Mononuclear cell (primary cell): Measurements from ENCODE around the gene LY86. TPM values are rescaled to one million over a fixed set of nuclear protein-coding genes. Genes with fewer than 3 reads are reported as not detected.
"Not testable (repeated sequence)": the region's sequence is repeated elsewhere in the genome, so short reads cannot be mapped to it uniquely, and the experiment has no call there.

Experiments used
- H3K27me3 ChIP-seq: 2 replicates; pipeline ENCODE4 v1.6.0; 2011; ENCODE audit warnings: low read length, control low read depth; ENCODE audit not compliant: insufficient read depth
- H3K4me1 ChIP-seq: 2 replicates; pipeline ENCODE4 v1.5.1; 2011; ENCODE audit warnings: mild to moderate bottlenecking, low read length, control low read depth; ENCODE audit not compliant: insufficient read depth
- H3K4me3 ChIP-seq: 2 replicates; pipeline ENCODE4 v1.5.1; 2011; ENCODE audit warnings: mild to moderate bottlenecking, low read length, moderate library complexity
- H3K9me3 ChIP-seq: 2 replicates; pipeline ENCODE4 v1.5.1; 2011; ENCODE audit warnings: low read depth, mild to moderate bottlenecking, control low read depth, low read length
- total RNA-seq: library from RNA; depleted of rRNA; stranded (reverse); fragments of >200 nt; gene quantifications from one replicate; pipeline ENCODE4 v1.2.3, GENCODE V29; 2012

Gene LY86
- total RNA-seq, 1 donor, result 64.5 TPM

- Histone ChIP-seq H3K4me3 (no peak overlapping the region), H3K4me1 (peaks cover 91% of the 10 kb centered on the region), H3K9me3 (no peaks in the 10 kb centered on the region), H3K27me3 (no peaks in the 10 kb centered on the region)
These were observed 69.3 kb downstream of the LY86 start for GRCh38 chr6:6657820-6658217.

GRCh38 chr6:6659600-6660327 is 71.2 kb downstream of the LY86 start:
- Histone ChIP-seq H3K4me1 (peaks cover 81% of the 10 kb centered on the region), H3K4me3 (no peak overlapping the region)

GRCh38 chr6:6660339-6661045 is 72.0 kb downstream of the LY86 start:
- peaks cover 74% of the 10 kb centered on the region for H3K4me1 ChIP-seq

More at GRCh38 chr6:6659600-6660327, 71.2 kb downstream of the LY86 start:
- Histone ChIP-seq H3K9me3 (no peaks in the 10 kb centered on the region), H3K27me3 (no peaks in the 10 kb centered on the region)

GRCh38 chr6:6661191-6661590 is 72.7 kb downstream of the LY86 start:
- no peaks in the 10 kb centered on the region for H3K9me3 ChIP-seq
- peaks cover 68% of the 10 kb centered on the region for H3K4me1 ChIP-seq
- H3K27me3 ChIP-seq, result no peaks in the 10 kb centered on the region
- H3K4me3 ChIP-seq, result no peak overlapping the region

More at GRCh38 chr6:6660339-6661045, 72.0 kb downstream of the LY86 start:
- H3K27me3 ChIP-seq, result no peaks in the 10 kb centered on the region
- no peaks in the 10 kb centered on the region for H3K9me3 ChIP-seq
- no peak overlapping the region for H3K4me3 ChIP-seq

GRCh38 chr6:6661684-6662083 is 73.2 kb downstream of the LY86 start:
- H3K4me1 ChIP-seq, result peaks cover 63% of the 10 kb centered on the region
- H3K4me3 ChIP-seq, result no peak overlapping the region
- H3K27me3 ChIP-seq, result no peaks in the 10 kb centered on the region
- no peaks in the 10 kb centered on the region for H3K9me3 ChIP-seq

GRCh38 chr6:6663421-6664135 is 75.1 kb downstream of the LY86 start:
- no peak overlapping the region for H3K4me3 ChIP-seq
- peaks cover 44% of the 10 kb centered on the region for H3K4me1 ChIP-seq
- no peaks in the 10 kb centered on the region for H3K9me3 ChIP-seq
- no peaks in the 10 kb centered on the region for H3K27me3 ChIP-seq

- H3K9me3 ChIP-seq, result no peaks in the 10 kb centered on the region
- no peak overlapping the region for H3K4me3 ChIP-seq
- no peaks in the 10 kb centered on the region for H3K27me3 ChIP-seq
- peaks cover 23% of the 10 kb centered on the region for H3K4me1 ChIP-seq
These were observed 77.2 kb downstream of the LY86 start for GRCh38 chr6:6665555-6666243.

GRCh38 chr6:6670150-6670549 is 81.6 kb downstream of the LY86 start:
- not testable (repeated sequence) for H3K4me1 ChIP-seq, H3K27me3 ChIP-seq, H3K4me3 ChIP-seq, H3K9me3 ChIP-seq

- H3K4me1 ChIP-seq, result peaks cover 16% of the 10 kb centered on the region
- H3K9me3 ChIP-seq, result no peaks in the 10 kb centered on the region
- no peaks in the 10 kb centered on the region for H3K27me3 ChIP-seq
- H3K4me3 ChIP-seq, result no peak overlapping the region
These were observed 86.4 kb downstream of the LY86 start for GRCh38 chr6:6674872-6675271.

- Histone ChIP-seq H3K9me3 (no peaks in the 10 kb centered on the region), H3K27me3 (no peaks in the 10 kb centered on the region), H3K4me3 (no peak overlapping the region)
These were observed 88.5 kb downstream of the LY86 start for GRCh38 chr6:6676910-6677441.

GRCh38 chr6:6678185-6678671 is 89.7 kb downstream of the LY86 start:
- Histone ChIP-seq H3K4me1 (peaks cover 33% of the 10 kb centered on the region), H3K27me3 (no peaks in the 10 kb centered on the region), H3K9me3 (no peaks in the 10 kb centered on the region), H3K4me3 (no peak overlapping the region)

More at GRCh38 chr6:6676910-6677441, 88.5 kb downstream of the LY86 start:
- peaks cover 26% of the 10 kb centered on the region for H3K4me1 ChIP-seq

- Histone ChIP-seq H3K9me3 (no peaks in the 10 kb centered on the region), H3K4me1 (peaks cover 36% of the 10 kb centered on the region), H3K4me3 (no peak overlapping the region), H3K27me3 (no peaks in the 10 kb centered on the region)
These were observed 90.3 kb downstream of the LY86 start for GRCh38 chr6:6678811-6679210.

- no peaks in the 10 kb centered on the region for H3K9me3 ChIP-seq
- no peak overlapping the region for H3K4me3 ChIP-seq
- no peaks in the 10 kb centered on the region for H3K27me3 ChIP-seq
- peaks cover 36% of the 10 kb centered on the region for H3K4me1 ChIP-seq
These were observed 91.1 kb downstream of the LY86 start for GRCh38 chr6:6679633-6680032.

GRCh38 chr6:6680526-6680925 is 92.0 kb downstream of the LY86 start:
- H3K4me3 ChIP-seq, result no peak overlapping the region
- H3K4me1 ChIP-seq, result peaks cover 41% of the 10 kb centered on the region
- no peaks in the 10 kb centered on the region for H3K27me3 ChIP-seq
- no peaks in the 10 kb centered on the region for H3K9me3 ChIP-seq
